Measurements from ENCODE around the gene TMEM40.

DNA sequence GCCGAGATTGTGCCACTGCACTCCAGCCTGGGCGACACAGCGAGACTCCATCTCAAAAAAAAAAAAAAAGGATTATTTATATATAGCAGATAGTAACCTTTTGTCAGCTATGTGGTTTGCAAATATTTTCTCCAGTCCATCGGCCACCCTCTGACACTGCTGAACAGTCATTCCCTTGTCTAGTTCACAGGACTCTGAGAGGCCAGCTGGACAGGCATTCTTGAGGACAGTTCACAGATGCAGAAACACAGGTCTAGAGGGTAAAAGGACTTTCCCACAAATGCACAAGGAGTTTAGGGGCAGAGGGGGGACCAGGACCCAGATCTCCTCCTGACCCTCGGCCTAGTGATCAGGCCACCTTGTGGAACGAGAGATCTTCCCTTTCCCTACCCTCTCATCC lies 7.5 kb upstream of the TMEM40 start:
- no peak for TF ChIP-seq FOXM1 (IDR thresholded peaks at IDR 0.05; ENCODE audit: borderline replicate concordance)
- TF ChIP-seq FOXK2 (IDR thresholded peaks at IDR 0.05), result no peak
- TF ChIP-seq LEF1 (IDR thresholded peaks at IDR 0.05; ENCODE audit: borderline replicate concordance), result no peak
- no peak for TF ChIP-seq SP1 (IDR thresholded peaks at IDR 0.05)
